HFFc6 (cell line): ENCODE results near the gene WAC. TPM values are rescaled to one million over a fixed set of nuclear protein-coding genes. Genes with fewer than 3 reads are reported as not detected.

Experiments
- DNase-seq: peaks from one replicate; pipeline ENCODE4 v3.0.0-alpha.2; 2018
- H3K27ac Mint-ChIP-seq: 2 replicates; pipeline ENCODE4 v1.8.0; 2020; ENCODE audit warnings: mild to moderate bottlenecking, mixed read lengths
- H3K27me3 Mint-ChIP-seq: 2 replicates; pipeline ENCODE4 v1.8.0; 2021; ENCODE audit warnings: mild to moderate bottlenecking, moderate library complexity, mixed read lengths; ENCODE audit not compliant: insufficient read depth
- H3K36me3 Mint-ChIP-seq: 2 replicates; pipeline ENCODE4 v1.8.0; 2021; ENCODE audit warnings: low read depth, mixed read lengths
- H3K4me1 Mint-ChIP-seq: 2 replicates; pipeline ENCODE4 v1.8.0; 2020; ENCODE audit warnings: low read depth, mixed read lengths
- H3K4me3 Mint-ChIP-seq: 2 replicates; pipeline ENCODE4 v1.8.0; 2020; ENCODE audit warnings: mild to moderate bottlenecking, moderate library complexity, mixed read lengths
- H3K9me3 Mint-ChIP-seq: 2 replicates; pipeline ENCODE4 v1.8.0; 2020; ENCODE audit warnings: mild to moderate bottlenecking, mixed read lengths
- total RNA-seq, 6 experiments: library from RNA; stranded (reverse); fragmentation: NEBNext Ultra II Directional; extraction: Animal tissue kit (Norgen Biotek cat#: 25700); gene quantifications; 2 replicates in 1 of 6; 3 replicates in 5 of 6; pipeline ENCODE4 v1.2.3, GENCODE V29; 2021
- TF ChIP-seq, protein P1 (sequence below): fragments of 200-600 bp; sonication (generic); IDR thresholded peaks from 2 replicates; pipeline ENCODE4 v1.5.0; 2021; ENCODE audit warnings: antibody characterized with exemption, mild to moderate bottlenecking

The WAC gene
- total RNA-seq, 6 experiments from 2014 or later: 67.2 to 81.5 (median 74.3) TPM

DNA sequence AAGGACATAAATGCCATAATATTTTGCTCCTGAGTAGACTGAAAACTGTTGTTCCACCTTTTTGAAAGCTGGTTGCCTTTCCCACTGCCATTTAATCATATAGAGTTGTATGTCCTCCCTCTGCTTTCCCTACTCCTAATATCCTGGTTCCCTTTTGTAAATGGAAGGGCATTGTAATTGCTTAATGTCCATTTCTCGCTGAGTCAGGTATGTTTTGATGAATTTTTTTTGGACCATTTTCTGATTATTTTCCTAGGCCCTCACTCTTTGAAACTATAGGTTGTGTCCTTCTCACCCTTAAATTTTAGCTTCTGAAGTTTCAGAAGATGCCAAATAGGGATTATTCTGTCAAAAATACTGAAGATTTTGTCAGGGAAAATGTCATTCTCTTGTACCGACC is 45.5 kb downstream of the WAC start:
- peaks cover 37% of the 10 kb centered on the region for H3K4me1 Mint-ChIP-seq
- peaks cover 25% of the 10 kb centered on the region for H3K36me3 Mint-ChIP-seq
- H3K27me3 Mint-ChIP-seq: peaks cover 1% of the 10 kb centered on the region; the same call in 1 of the 2 replicates
- no peaks in the 10 kb centered on the region for H3K9me3 Mint-ChIP-seq
- TF ChIP-seq, protein P1, sequence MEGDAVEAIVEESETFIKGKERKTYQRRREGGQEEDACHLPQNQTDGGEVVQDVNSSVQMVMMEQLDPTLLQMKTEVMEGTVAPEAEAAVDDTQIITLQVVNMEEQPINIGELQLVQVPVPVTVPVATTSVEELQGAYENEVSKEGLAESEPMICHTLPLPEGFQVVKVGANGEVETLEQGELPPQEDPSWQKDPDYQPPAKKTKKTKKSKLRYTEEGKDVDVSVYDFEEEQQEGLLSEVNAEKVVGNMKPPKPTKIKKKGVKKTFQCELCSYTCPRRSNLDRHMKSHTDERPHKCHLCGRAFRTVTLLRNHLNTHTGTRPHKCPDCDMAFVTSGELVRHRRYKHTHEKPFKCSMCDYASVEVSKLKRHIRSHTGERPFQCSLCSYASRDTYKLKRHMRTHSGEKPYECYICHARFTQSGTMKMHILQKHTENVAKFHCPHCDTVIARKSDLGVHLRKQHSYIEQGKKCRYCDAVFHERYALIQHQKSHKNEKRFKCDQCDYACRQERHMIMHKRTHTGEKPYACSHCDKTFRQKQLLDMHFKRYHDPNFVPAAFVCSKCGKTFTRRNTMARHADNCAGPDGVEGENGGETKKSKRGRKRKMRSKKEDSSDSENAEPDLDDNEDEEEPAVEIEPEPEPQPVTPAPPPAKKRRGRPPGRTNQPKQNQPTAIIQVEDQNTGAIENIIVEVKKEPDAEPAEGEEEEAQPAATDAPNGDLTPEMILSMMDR: no peak
- no peak for DNase-seq
- no peak overlapping the region for H3K27ac Mint-ChIP-seq
- H3K4me3 Mint-ChIP-seq: no peak overlapping the region

DNA sequence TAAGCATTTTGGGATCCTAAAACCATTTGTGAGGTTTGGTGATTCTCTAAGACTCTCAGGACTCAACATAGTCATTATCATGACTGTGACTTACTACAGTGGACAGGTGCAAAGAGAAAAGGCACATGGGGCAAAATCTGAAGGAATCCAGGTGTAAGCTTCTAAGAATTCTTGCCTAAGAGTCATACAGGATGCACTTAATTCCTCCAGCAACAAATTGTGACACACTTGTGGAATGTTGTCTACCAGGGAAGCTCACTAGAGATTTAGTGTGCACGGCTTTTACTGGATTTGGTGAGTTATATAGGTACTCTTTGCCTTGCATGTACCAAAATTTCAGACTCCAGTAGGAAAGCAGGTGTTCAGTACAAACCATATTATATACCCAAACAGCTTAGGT is 47.9 kb downstream of the WAC start:
- H3K27ac Mint-ChIP-seq: no peak overlapping the region
- H3K9me3 Mint-ChIP-seq: no peaks in the 10 kb centered on the region
- H3K27me3 Mint-ChIP-seq: peaks cover 1% of the 10 kb centered on the region; the same call in 1 of the 2 replicates
- no peak overlapping the region for H3K4me3 Mint-ChIP-seq
- no peak for DNase-seq
- TF ChIP-seq, protein P1: no peak
- H3K36me3 Mint-ChIP-seq: peaks cover 25% of the 10 kb centered on the region
- H3K4me1 Mint-ChIP-seq: peaks cover 48% of the 10 kb centered on the region

DNA sequence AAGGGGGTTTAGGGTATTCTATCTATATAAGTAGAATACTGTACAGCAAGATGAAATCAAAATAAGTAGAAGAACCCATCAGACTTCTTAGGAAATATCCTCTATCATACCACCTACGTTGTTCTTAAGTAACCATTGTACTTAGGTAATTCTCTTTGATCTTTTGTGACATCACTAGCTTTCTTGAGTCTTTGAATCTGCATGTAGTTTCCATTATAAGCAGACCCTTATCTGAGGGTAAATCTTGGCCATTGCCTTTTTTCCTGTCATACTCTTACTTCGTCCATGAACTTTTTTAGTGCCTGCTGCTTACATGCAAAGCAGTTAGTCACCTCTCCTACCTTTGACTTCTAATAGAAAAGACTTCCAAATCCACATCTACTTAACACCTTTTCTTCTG is 49.0 kb downstream of the WAC start:
- peaks cover 53% of the 10 kb centered on the region for H3K4me1 Mint-ChIP-seq
- TF ChIP-seq, protein P1: no peak
- 0 out of 2 replicates have a peak overlapping the region, but pooled peaks have one; percentile 0 for H3K27ac Mint-ChIP-seq
- no peak overlapping the region for H3K4me3 Mint-ChIP-seq
- no peaks in the 10 kb centered on the region for H3K9me3 Mint-ChIP-seq
- peaks cover 1% of the 10 kb centered on the region; the same call in 1 of the 2 replicates for H3K27me3 Mint-ChIP-seq
- H3K36me3 Mint-ChIP-seq: peaks cover 29% of the 10 kb centered on the region
- DNase-seq: no peak

DNA sequence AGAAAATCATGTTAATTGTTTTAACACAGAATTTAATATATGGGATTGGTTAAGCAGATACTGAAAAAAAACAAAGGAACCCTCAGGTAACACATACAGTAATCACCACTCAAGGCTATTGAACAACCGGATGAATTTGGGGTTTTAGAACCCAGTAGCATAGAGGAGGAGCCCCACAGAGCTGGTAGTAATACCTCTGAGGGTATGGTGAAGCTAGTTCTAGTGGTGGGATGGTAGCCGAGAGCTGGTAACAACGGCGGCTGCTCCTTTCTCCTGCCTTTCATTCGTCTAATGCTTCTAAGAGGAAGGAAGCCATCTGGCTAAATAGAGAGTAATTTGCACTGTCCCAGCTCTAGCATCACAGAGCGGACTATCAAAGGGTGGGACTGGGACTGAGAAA is 52.2 kb downstream of the WAC start:
- no peak for DNase-seq
- TF ChIP-seq, protein P1: no peak
- no peaks in the 10 kb centered on the region for H3K27me3 Mint-ChIP-seq
- peaks cover 60% of the 10 kb centered on the region for H3K4me1 Mint-ChIP-seq
- no peaks in the 10 kb centered on the region for H3K9me3 Mint-ChIP-seq
- peaks cover 27% of the 10 kb centered on the region for H3K36me3 Mint-ChIP-seq
- peak overlapping the region; percentile 31; the same call in 1 of the 2 replicates for H3K27ac Mint-ChIP-seq
- no peak overlapping the region for H3K4me3 Mint-ChIP-seq

DNA sequence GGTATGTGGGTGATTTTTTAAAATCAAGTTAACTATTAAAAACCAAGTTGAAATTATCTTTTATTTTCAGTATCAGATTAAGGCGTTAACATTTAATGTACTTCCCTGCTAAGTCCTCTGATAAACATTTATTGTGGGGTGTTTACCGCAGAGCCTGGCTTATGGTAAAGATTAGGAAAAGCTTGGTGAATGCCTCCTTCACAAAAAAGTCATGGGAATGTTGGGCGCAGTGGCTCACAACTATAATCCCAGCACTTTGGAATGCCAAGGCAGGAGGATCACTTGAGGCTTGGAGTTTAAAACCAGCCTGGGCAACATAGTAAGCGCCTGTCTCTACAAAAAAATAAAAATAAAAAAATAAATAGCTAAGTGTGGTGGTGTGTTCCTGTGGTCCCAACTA is 53.3 kb downstream of the WAC start:
- TF ChIP-seq, protein P1: no peak
- no peak for DNase-seq
- peaks cover 51% of the 10 kb centered on the region for H3K4me1 Mint-ChIP-seq
- H3K27me3 Mint-ChIP-seq: no peaks in the 10 kb centered on the region
- no peak overlapping the region for H3K27ac Mint-ChIP-seq
- H3K9me3 Mint-ChIP-seq: no peaks in the 10 kb centered on the region
- no peak overlapping the region for H3K4me3 Mint-ChIP-seq
- H3K36me3 Mint-ChIP-seq: peaks cover 28% of the 10 kb centered on the region
